Peyer's patch (tissue), 4 donors: ENCODE measurements around the gene SSUH2.

Experiments used
- CTCF ChIP-seq, 6 experiments: fragments of 450-650 bp in 4 of 6; fragments of 200-600 bp in 2 of 6; sonication (generic) in 1 of 6; IDR thresholded peaks; one replicate each; pipeline ENCODE4 v1.5.1; 2017 to 2019; ENCODE audit warnings: antibody characterized with exemption in 6 of 6, mild to moderate bottlenecking in 3 of 6, moderate library complexity in 1 of 6
- POLR2A ChIP-seq, 2 donors: fragments of 450-650 bp; IDR thresholded peaks; one replicate each; pipeline ENCODE4 v1.5.1; 2017; ENCODE audit warnings: antibody characterized with exemption in 2 of 2, mild to moderate bottlenecking in 2 of 2, moderate library complexity in 2 of 2

DNA sequence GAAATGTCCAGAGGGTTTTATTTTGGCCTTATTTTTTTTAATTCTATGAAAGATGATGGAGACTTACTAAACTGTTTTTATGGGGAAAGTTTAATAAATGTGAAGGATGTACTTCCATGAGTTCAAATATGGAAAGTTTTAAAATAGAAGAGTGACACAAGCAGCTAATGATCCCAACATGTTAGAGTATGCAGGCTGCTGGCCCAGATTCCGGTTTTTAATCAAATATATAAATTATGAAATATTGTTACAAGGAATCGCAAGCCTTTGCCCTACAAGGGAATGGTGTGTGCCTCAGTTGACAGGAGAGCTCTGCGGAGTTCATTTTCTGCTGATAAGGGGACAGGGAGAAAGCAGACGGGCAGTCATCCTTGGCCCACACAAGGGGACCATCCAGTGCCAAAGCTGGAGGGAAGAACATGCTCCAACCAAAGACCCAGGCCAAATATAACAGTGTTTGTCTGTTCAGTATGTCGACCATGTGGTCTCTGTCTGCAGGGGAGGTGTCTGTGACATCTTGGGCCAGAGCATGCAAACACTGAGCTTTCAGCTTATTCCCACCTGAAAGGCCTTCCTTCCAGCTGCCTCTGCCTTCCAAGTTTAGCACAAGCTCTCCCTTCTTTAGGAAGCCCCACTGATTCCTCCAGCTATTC lies 69.8 kb downstream of the SSUH2 start:
- TF ChIP-seq CTCF (IDR thresholded peaks at IDR 0.05), result no peak
- no peak for TF ChIP-seq POLR2A (IDR thresholded peaks at IDR 0.05)
